Astrocyte of the cerebellum (primary cell): ENCODE results near the gene LILRB1.

Source experiments
- DNase-seq: peaks from one replicate; pipeline ENCODE4 v3.0.0-alpha.2; 2011; ENCODE audit warnings: low read depth
- H3K4me3 ChIP-seq: 2 replicates; pipeline ENCODE4 v1.5.1; 2011; ENCODE audit warnings: mild to moderate bottlenecking, low read depth, low read length, moderate library complexity
- CTCF ChIP-seq: IDR thresholded peaks from 2 replicates; pipeline ENCODE4 v1.5.1; 2012; ENCODE audit warnings: low read length, low read depth, moderate library complexity, mild to moderate bottlenecking; ENCODE audit errors: missing control alignments
- in situ Hi-C: cut with HindIII; loops from 2 replicates; pipeline ENCODE4 v1.10.0; 2017; ENCODE audit warnings: low sequenced_read_pairs

LILRB1 gene

GRCh38 chr19:54606230-54606629 lies 24.1 kb upstream of the LILRB1 start:
- in situ Hi-C loops, result no loop called here
- no peak for TF ChIP-seq CTCF
- H3K4me3 ChIP-seq, result no peak overlapping the region
- no peak for DNase-seq

- DNase-seq, result no peak
- in situ Hi-C loops, result no loop called here
- H3K4me3 ChIP-seq, result no peak overlapping the region
- TF ChIP-seq CTCF, result no peak
These were observed 23.1 kb upstream of the LILRB1 start for GRCh38 chr19:54606891-54607784.

- no peak for TF ChIP-seq CTCF
- in situ Hi-C loops, result no loop called here
- DNase-seq, result no peak
- no peak overlapping the region for H3K4me3 ChIP-seq
These were observed 22.5 kb upstream of the LILRB1 start for GRCh38 chr19:54607785-54608150.

- no peak for DNase-seq
- no peak for TF ChIP-seq CTCF
- H3K4me3 ChIP-seq, result no peak overlapping the region
- in situ Hi-C loops, result no loop called here
These were observed 22.1 kb upstream of the LILRB1 start for GRCh38 chr19:54608205-54608604.

GRCh38 chr19:54608792-54609191 lies 21.5 kb upstream of the LILRB1 start:
- DNase-seq, result no peak
- no peak overlapping the region for H3K4me3 ChIP-seq
- in situ Hi-C loops, result no loop called here
- no peak for TF ChIP-seq CTCF

GRCh38 chr19:54609356-54609791 lies 20.9 kb upstream of the LILRB1 start:
- in situ Hi-C loops, result no loop called here
- no peak overlapping the region for H3K4me3 ChIP-seq
- no peak for DNase-seq
- no peak for TF ChIP-seq CTCF
